K562 (cell line): Measurements from ENCODE around the gene TDRD9. TPM values are rescaled to one million over a fixed set of nuclear protein-coding genes. Genes with fewer than 3 reads are reported as not detected.

ENCODE experiments used
- ATAC-seq: fragments of 200-7000 bp; cut with Tn5 transposase; 3 replicates; pipeline ENCODE4 v1.9.1; 2020; ENCODE audit warnings: moderate library complexity
- BruUV-seq: library from RNA; stranded (reverse); fragments of 400-500 nt; replicated peaks from 2 replicates; lab custom pipeline; 2021; lab: Mats Ljungman, UMichigan
- CTCF ChIA-PET: fragments of 300-600 bp; formaldehyde crosslinking; extraction: SDS; loops from one replicate; lab custom pipeline; 2021; ENCODE audit warnings: low intra/inter-chr PET ratio; lab: Yijun Ruan, JAX
- POLR2A ChIA-PET: fragments of 300-600, 350-650 bp; sonication (Branson Sonifier 250); formaldehyde crosslinking; extraction: SDS; loops from one replicate; lab custom pipeline; 2021; ENCODE audit warnings: antibody characterized with exemption, inconsistent platforms; lab: Yijun Ruan, JAX
- DNase-seq, 4 experiments: peaks; one replicate each; pipeline versions ENCODE4 v3.0.0 to v3.0.0-alpha.2; 2011 to 2018; ENCODE audit warnings: low spot score in 3 of 4, mixed read lengths in 3 of 4; ENCODE audit errors: extremely low read depth in 1 of 4
- FAIRE-seq: peaks from 2 replicates; lab custom pipeline; 2011; peaks lifted over from hg19 to GRCh38; lab: Jason Lieb, UNC
- H2AFZ ChIP-seq: 2 replicates; pipeline ENCODE4 v1.6.0; 2011; ENCODE audit warnings: low read depth, low read length, control low read depth, inconsistent platforms
- H3K27ac ChIP-seq: fragments of 200-600 bp; 3 replicates; pipeline ENCODE4 v1.8.0; 2011; ENCODE audit warnings: low read depth, mild to moderate bottlenecking, control low read depth, inconsistent platforms, low read length, moderate library complexity, mixed read lengths; ENCODE audit errors: extremely low read depth
- H3K27me3 ChIP-seq, 2 experiments: fragments of 300-600 bp in 1 of 2; 2 replicates in 1 of 2; 3 replicates in 1 of 2; pipeline versions ENCODE4 v1.6.0 to v1.8.0; 2011; ENCODE audit warnings: inconsistent platforms in 2 of 2, low read length in 2 of 2, mild to moderate bottlenecking in 1 of 2, mixed read lengths in 1 of 2, moderate library complexity in 1 of 2; ENCODE audit not compliant: control insufficient read depth in 2 of 2, insufficient read depth in 2 of 2
- H3K36me3 ChIP-seq: fragments of 300-600 bp; 3 replicates; pipeline ENCODE4 v1.8.0; 2011; ENCODE audit warnings: mild to moderate bottlenecking, low read length, inconsistent platforms; ENCODE audit not compliant: control insufficient read depth, insufficient read depth
- H3K4me1 ChIP-seq, 2 experiments: fragments of 200-600 bp in 1 of 2; replicated peaks in 1 of 2; 2 replicates in 1 of 2; 3 replicates in 1 of 2; pipeline versions ENCODE4 v1.5.1 to v1.8.0; 2011; ENCODE audit warnings: inconsistent platforms in 2 of 2, low read length in 2 of 2, mild to moderate bottlenecking in 1 of 2, mixed read lengths in 1 of 2, moderate library complexity in 1 of 2; ENCODE audit not compliant: control insufficient read depth in 2 of 2, insufficient read depth in 2 of 2
- H3K4me2 ChIP-seq: 2 replicates; pipeline ENCODE4 v1.6.1; 2011; ENCODE audit warnings: low read length, control low read depth, inconsistent platforms, mixed read lengths; ENCODE audit not compliant: insufficient read depth
- H3K4me3 ChIP-seq: fragments of 200-600 bp; sonication (generic), shearing (Covaris generic); 2 replicates; pipeline ENCODE4 v1.5.1; 2016; ENCODE audit warnings: control low read depth, inconsistent platforms
- H3K79me2 ChIP-seq: fragments of 200-600 bp; 3 replicates; pipeline ENCODE4 v1.8.0; 2011; ENCODE audit warnings: low read length, inconsistent platforms; ENCODE audit not compliant: control insufficient read depth, insufficient read depth
- H3K9ac ChIP-seq, 2 experiments: 2 replicates each; pipeline versions ENCODE4 v1.6.0 to v1.6.1; 2011; ENCODE audit warnings: low read depth in 2 of 2, low read length in 2 of 2, control low read depth in 1 of 2, inconsistent platforms in 1 of 2, mild to moderate bottlenecking in 1 of 2, mixed read lengths in 1 of 2; ENCODE audit not compliant: insufficient read depth in 1 of 2
- H3K9me1 ChIP-seq: one replicate; pipeline ENCODE4 v1.6.0; 2011; ENCODE audit warnings: inconsistent platforms, mild to moderate bottlenecking, low read length, moderate library complexity; ENCODE audit not compliant: control insufficient read depth, insufficient read depth
- H3K9me3 ChIP-seq: replicated peaks from 2 replicates; pipeline ENCODE4 v1.5.1; 2011; ENCODE audit warnings: low read depth, low read length, inconsistent platforms; ENCODE audit not compliant: control insufficient read depth, insufficient read depth
- H4K20me1 ChIP-seq: replicated peaks from 2 replicates; pipeline ENCODE4 v1.6.1; 2011; ENCODE audit warnings: low read length, inconsistent platforms, mixed read lengths; ENCODE audit not compliant: control insufficient read depth, insufficient read depth
- ATF3 ChIP-seq, 2 experiments: fragments of 450-650 bp in 1 of 2; sonication (generic) in 1 of 2; formaldehyde crosslinking in 1 of 2; IDR thresholded peaks in 1 of 2; conservative IDR thresholded peaks in 1 of 2; 2 replicates each; pipeline versions ENCODE4 v1.6.1 to v1.8.1; 2016 to 2023; ENCODE audit warnings: mild to moderate bottlenecking in 2 of 2, moderate library complexity in 2 of 2, inconsistent platforms in 1 of 2, missing genetic modification reagents in 1 of 2
- CBFA2T3 ChIP-seq: fragments of 450-650 bp; IDR thresholded peaks from 2 replicates; pipeline ENCODE4 v1.6.1; 2017
- DPF2 ChIP-seq: fragments of 450-650 bp; IDR thresholded peaks from 2 replicates; pipeline ENCODE4 v1.6.1; 2016
- PKNOX1 ChIP-seq: fragments of 450-650 bp; IDR thresholded peaks from 2 replicates; pipeline ENCODE4 v1.6.1; 2016
- PTRF ChIP-seq: fragments of 450-650 bp; IDR thresholded peaks from 2 replicates; pipeline ENCODE4 v1.6.1; 2016; ENCODE audit warnings: mild to moderate bottlenecking, missing genetic modification characterization, missing compliant biosample characterization
- RBM17 ChIP-seq: fragments of 200-400 bp; formaldehyde crosslinking; IDR thresholded peaks from 2 replicates; pipeline ENCODE4 v1.6.1; 2017; ENCODE audit warnings: low read depth, mild to moderate bottlenecking, low read length, borderline replicate concordance
- SLC30A9 ChIP-seq: fragments of 250-450 bp; sonication (Bioruptor Pico); IDR thresholded peaks from 2 replicates; pipeline ENCODE4 v1.8.0; 2022; ENCODE audit warnings: mild to moderate bottlenecking, moderate library complexity
- TGIF2 ChIP-seq: sonication (generic); formaldehyde crosslinking; IDR thresholded peaks from 2 replicates; pipeline ENCODE4 v1.8.1; 2022; ENCODE audit warnings: mild to moderate bottlenecking, missing genetic modification reagents, moderate library complexity
- ZFX ChIP-seq: sonication (generic); formaldehyde crosslinking; IDR thresholded peaks from 2 replicates; pipeline ENCODE4 v1.8.0; 2022; ENCODE audit warnings: mild to moderate bottlenecking, missing genetic modification reagents, moderate library complexity
- WGBS: fragments of 100-300 bp; shearing (Covaris generic); methylation state at CpG from one replicate; pipeline ENCODE4 v1.1.6; 2016; ENCODE audit warnings: low coverage, mixed read lengths; ENCODE audit not compliant: insufficient coverage; ENCODE audit errors: missing lambda C conversion rate; 5-methylcytosine and 5-hydroxymethylcytosine counted together
- in situ Hi-C: fragments of 300-500 bp; cut with MboI; formaldehyde crosslinking; loops from 4 replicates; pipeline ENCODE4 v1.15.0; 2018; ENCODE audit warnings: inconsistent platforms, mixed read lengths
- intact Hi-C: fragments of 100-400 bp; cut with micrococcal nuclease; formaldehyde crosslinking; loops from 2 replicates; pipeline ENCODE4 v1.14.2; 2022
- polyA plus RNA-seq, 8 experiments: library from polyadenylated mRNA; depleted of rRNA in 4 of 8; stranded (reverse) in 5 of 8; unstranded in 3 of 8; fragments of >200 nt; fragmentation: Nextera tagmentation in 2 of 8; fragmentation: Illumina TruSeq in 1 of 8; extraction: Ambion mirVana in 2 of 8; extraction: Trizol in 1 of 8; gene quantifications; 2 replicates each; pipeline versions ENCODE4 v1.2.1 to v1.2.3, GENCODE V29; 2011 to 2014; ENCODE audit warnings: inconsistent platforms in 1 of 8, missing spikeins in 1 of 8
- total RNA-seq, 7 experiments: library from RNA; depleted of rRNA in 6 of 7; stranded (reverse); fragments of >200 nt in 6 of 7; fragmentation: Illumina TruSeq in 2 of 7; extraction: Trizol in 2 of 7; gene quantifications; 2 replicates each; pipeline versions ENCODE4 v1.2.1 to v1.2.3, GENCODE V29; 2011 to 2021; ENCODE audit warnings: low replicate concordance in 1 of 7

TDRD9 gene
- total and polyA plus RNA-seq, 9 of the 15 experiments (the other 6 are each of a cell fraction or from before 2014, with no cell fraction given): 0.04 to 0.14 (median 0.04) TPM; not detected in 5

DNA sequence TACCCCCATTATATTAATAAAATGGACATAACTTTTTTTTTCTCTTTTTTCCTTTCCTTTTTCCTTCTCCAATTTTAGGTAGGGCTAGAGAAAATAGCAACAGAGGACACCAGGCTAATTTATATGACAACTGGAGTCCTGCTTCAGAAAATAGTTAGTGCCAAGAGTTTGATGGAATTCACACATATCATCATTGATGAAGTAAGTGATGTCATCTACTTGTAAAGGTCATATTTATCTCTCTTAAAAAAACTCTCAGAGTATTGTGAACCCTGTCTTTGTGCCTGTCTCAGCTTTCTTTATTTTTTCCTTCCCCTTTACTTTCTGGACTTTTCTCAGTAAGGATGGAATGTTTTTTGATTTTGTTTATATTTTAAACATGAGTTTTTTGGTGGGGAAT lies 38.4 kb downstream of the TDRD9 start:
- Histone ChIP-seq H3K9ac (no peak overlapping the region), H3K4me1 (no peaks in the 10 kb centered on the region; a peak in 1 of 5 replicates), H3K27me3 (no peaks in the 10 kb centered on the region; a peak in 2 of 5 replicates), H2AFZ (no peak overlapping the region), H3K9me3 (no peaks in the 10 kb centered on the region), H3K27ac (no peak overlapping the region), H3K9me1 (no peaks in the 10 kb centered on the region), H3K4me3 (no peak overlapping the region), H3K4me2 (no peak overlapping the region), H3K36me3 (no peaks in the 10 kb centered on the region), H3K79me2 (no peaks in the 10 kb centered on the region), H4K20me1 (no peaks in the 10 kb centered on the region)
- TF ChIP-seq ZFX (CRISPR knock-in tag): no peak
- TF ChIP-seq ATF3 (IDR thresholded peaks at IDR 0.05): peak; percentile 29; the same call in 1 of the 2 replicates
- no peak for TF ChIP-seq ATF3 (CRISPR knock-in tag; conservative IDR thresholded peaks at IDR 0.05)
- FAIRE-seq (no peak), ATAC-seq (no peak), DNase-seq (no peak)
- intact Hi-C loops (no loop called here), in situ Hi-C loops (no loop called here)
- CTCF ChIA-PET: no interaction called here
- BruUV-seq: no TSS peak
- POLR2A ChIA-PET: interaction anchor here (1.1 kb wide), 1 partner anchor 202 kb away, joined by 3 read pairs; no protein-coding TSS in a partner anchor

DNA sequence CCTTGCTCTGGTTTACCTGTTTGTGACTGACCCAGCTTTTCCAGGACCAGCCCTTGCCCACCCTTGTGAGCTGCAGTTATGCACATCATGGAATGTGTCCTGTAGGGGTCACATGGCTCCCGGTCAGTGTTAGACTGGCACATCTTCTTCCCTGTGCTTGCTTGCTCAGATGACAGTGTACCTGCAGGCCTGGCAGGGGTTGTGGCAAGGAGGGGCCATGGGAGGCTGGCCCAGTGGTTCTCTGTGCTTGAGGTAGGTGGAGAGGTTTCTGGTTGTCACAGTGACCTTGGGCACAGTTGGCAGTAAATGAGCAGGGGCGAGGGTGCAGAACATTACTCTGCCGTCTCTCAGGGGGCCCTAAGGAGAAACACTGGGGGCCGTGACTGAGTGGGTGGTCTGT lies 41.7 kb downstream of the TDRD9 start:
- H3K9me3 ChIP-seq: no peaks in the 10 kb centered on the region
- POLR2A ChIA-PET: no interaction called here
- no peaks in the 10 kb centered on the region; a peak in 2 of 5 replicates for H3K4me1 ChIP-seq
- ATAC-seq: no peak
- H3K27me3 ChIP-seq: no peaks in the 10 kb centered on the region; a peak in 2 of 5 replicates
- 27% methylated on average over 4 of the region's 4 CpGs for WGBS
- in situ Hi-C loops (no loop called here), intact Hi-C loops (loop anchor here (5.0 kb wide), 1 partner anchor 48 kb away; a partner anchor contains a TSS)
- no peaks in the 10 kb centered on the region for H3K79me2 ChIP-seq
- no peak overlapping the region for H2AFZ ChIP-seq
- no peaks in the 10 kb centered on the region for H3K36me3 ChIP-seq
- no peak for TF ChIP-seq TGIF2
- no peak for TF ChIP-seq CBFA2T3
- TF ChIP-seq RBM17: no peak
- no peak for TF ChIP-seq PTRF (tag)
- TF ChIP-seq PKNOX1: no peak
- TF ChIP-seq SLC30A9 (CRISPR knock-in tag): no peak
- no peak for TF ChIP-seq DPF2
- no peak for FAIRE-seq
- no peaks in the 10 kb centered on the region for H4K20me1 ChIP-seq
- H3K4me2 ChIP-seq: no peak overlapping the region
- no peak overlapping the region for H3K9ac ChIP-seq
- H3K9me1 ChIP-seq: no peaks in the 10 kb centered on the region
- CTCF ChIA-PET: no interaction called here
- DNase-seq: no peak
- H3K4me3 ChIP-seq: no peak overlapping the region
- BruUV-seq: no TSS peak
- no peak overlapping the region for H3K27ac ChIP-seq
